Measurements from ENCODE around the gene ZNF343.

ZNF343 gene

GRCh38 chr20:2469991-2470422, 38.7 kb downstream of the ZNF343 start:
- DNase-seq, result peak; percentile 26

- no peak for DNase-seq
These were observed 39.9 kb downstream of the ZNF343 start for GRCh38 chr20:2468581-2469407.

GRCh38 chr20:2467412-2467811, 41.3 kb downstream of the ZNF343 start:
- DNase-seq, result no peak

GRCh38 chr20:2465100-2465499, 43.6 kb downstream of the ZNF343 start:
- DNase-seq, result no peak

GRCh38 chr20:2463616-2464365, 44.9 kb downstream of the ZNF343 start:
- DNase-seq, result no peak

- DNase-seq, result no peak
These were observed 46.2 kb downstream of the ZNF343 start for GRCh38 chr20:2462484-2462883.

GRCh38 chr20:2460752-2461424, 47.8 kb downstream of the ZNF343 start:
- DNase-seq, result no peak

- DNase-seq, result no peak
These were observed 48.5 kb downstream of the ZNF343 start for GRCh38 chr20:2459981-2460751.

- DNase-seq, result no peak
These were observed 49.7 kb downstream of the ZNF343 start for GRCh38 chr20:2458919-2459499.

- DNase-seq, result no peak
These were observed 52.8 kb downstream of the ZNF343 start for GRCh38 chr20:2455771-2456497.

- no peak for DNase-seq
These were observed 54.9 kb downstream of the ZNF343 start for GRCh38 chr20:2453792-2454191.

GRCh38 chr20:2451939-2452732, 56.6 kb downstream of the ZNF343 start:
- peak; percentile 59 for DNase-seq

GRCh38 chr20:2451422-2451821, 57.3 kb downstream of the ZNF343 start:
- DNase-seq, result no peak

- no peak for DNase-seq
These were observed 59.3 kb downstream of the ZNF343 start for GRCh38 chr20:2449386-2449785.

- DNase-seq, result no peak
These were observed 61.9 kb downstream of the ZNF343 start for GRCh38 chr20:2446845-2447244.
